Hematopoietic multipotent progenitor cell treated with erythropoietin and hydrocortisone succinate and interleukin-3 and kit ligand, for 4 days (in vitro differentiated cells): ENCODE results near the gene AJAP1.
A peak's percentile ranks its signal among the peaks of the same experiment; 100 is the strongest.

ENCODE experiments used
- DNase-seq: peaks from one replicate; pipeline ENCODE4 v3.0.0-alpha.2; 2015

AJAP1 gene

GRCh38 chr1:4781646-4782045 is 127.2 kb downstream of the AJAP1 start:
- no peak for DNase-seq

- DNase-seq, result no peak
Measured at GRCh38 chr1:4784761-4785160, 130.4 kb downstream of the AJAP1 start.

- DNase-seq, result no peak
Measured at GRCh38 chr1:4786055-4786454, 131.6 kb downstream of the AJAP1 start.

- no peak for DNase-seq
Measured at GRCh38 chr1:4787551-4787950, 133.1 kb downstream of the AJAP1 start.

GRCh38 chr1:4792565-4792964 is 138.2 kb downstream of the AJAP1 start:
- DNase-seq, result no peak

DNA sequence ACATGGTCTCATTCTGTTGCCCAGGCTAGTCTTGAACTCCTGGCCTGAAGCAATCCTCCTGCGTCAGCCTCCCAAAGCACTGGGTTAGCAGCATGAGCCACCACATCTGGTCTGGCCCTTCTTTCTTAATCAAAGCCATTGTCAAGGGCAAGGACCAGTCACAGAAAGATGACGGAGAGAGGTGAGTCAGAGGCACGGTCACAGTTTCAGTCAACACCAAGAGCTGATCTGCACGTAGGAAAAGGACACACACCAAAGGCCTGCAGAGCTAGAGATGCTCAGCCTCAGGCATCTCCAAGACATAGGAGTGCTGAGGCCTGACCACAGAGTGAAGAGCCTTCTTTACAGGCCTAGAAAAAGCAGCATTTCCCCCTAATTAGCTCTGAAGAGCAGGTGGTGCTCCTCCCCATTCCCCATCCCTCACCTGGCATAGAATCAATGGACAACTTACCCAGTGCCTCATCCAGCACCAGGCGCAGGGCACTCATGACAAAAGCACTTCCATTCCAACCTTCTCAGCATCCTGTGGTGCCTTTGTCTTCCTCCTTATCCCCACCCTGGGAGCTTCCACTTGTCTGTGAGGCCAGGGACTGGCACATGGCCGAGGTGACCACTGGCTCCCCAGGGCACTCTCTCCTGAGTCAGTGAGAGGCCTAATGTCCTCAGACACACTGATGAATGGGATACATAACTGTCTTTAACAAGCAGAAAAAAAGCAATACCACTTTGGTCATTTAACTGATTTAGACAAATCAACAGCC is 139.8 kb downstream of the AJAP1 start:
- DNase-seq, result no peak

- DNase-seq, result no peak
Measured at GRCh38 chr1:4796161-4797015, 142.0 kb downstream of the AJAP1 start.

DNA sequence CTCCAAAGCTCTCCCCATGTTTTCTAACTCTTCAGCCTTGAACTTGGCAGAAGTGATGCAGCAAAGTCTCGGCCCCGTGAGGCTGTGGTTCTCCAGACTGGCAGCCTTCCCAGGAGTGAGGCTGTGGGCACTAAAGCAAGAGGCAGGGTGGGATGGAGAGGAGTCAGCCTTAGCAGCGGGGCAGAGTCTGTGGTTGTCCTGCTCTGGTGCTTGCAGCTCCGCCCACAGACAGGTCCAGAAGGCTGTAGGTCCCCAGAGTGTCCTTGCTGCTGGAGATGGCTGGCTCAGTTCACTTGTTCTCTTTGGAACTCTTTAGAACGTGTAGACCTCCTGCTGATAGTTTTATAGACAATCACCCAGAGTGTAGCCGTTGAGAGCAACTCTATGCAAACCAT is 142.6 kb downstream of the AJAP1 start:
- no peak for DNase-seq

DNA sequence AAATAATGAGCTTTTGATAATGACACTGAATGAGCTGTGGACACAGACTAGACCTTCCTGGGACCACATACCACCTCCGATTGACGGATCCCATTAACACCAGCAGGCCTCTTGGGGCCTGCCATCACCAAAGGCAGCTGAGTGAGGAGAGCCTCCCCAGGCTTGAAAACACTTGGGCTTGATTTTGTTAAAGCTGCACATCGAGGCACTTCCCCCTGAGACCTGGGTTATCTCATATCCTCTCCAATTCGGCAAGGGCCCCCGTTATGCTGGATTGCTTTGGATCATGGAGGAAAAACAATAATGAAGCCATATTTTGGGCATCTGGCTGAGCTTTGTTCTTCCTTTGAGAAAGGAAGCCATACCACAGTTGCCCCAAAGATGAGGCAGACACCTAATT is 143.0 kb downstream of the AJAP1 start:
- DNase-seq, result no peak

DNA sequence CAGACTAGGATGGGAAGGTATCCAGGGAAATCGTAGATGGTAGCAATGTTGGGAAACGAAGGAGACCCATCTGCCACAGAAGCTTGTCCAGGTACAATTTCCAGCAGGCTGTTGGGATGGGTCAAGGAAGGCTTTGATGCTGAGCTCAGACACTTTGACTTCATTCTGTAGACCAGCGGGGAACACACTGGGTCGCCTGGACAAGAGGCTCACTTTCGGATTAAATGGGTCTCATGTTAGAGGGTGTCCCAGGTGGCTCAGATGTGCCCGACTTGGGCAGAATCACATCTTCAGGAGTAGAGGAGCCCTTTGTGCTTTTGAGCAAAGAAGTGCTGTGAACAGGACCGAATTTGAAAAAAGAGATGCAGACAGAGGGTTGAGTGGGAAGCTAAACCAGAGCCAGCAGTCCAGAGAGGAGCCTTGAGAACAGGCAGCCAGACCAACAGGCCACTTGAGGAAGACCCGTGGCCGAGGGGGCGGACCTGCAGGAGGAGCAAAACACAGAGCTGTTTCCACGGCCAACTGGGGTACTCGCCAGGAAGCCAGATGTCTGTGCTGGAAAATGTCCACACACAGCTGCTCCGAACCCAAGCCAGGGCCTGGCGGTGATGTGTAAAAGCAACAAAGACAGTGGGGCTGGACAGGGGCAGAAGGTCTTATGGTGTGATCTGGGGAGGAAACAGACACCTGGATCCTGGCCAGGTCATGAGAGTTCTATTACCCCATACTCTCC is 146.9 kb downstream of the AJAP1 start:
- no peak for DNase-seq

DNA sequence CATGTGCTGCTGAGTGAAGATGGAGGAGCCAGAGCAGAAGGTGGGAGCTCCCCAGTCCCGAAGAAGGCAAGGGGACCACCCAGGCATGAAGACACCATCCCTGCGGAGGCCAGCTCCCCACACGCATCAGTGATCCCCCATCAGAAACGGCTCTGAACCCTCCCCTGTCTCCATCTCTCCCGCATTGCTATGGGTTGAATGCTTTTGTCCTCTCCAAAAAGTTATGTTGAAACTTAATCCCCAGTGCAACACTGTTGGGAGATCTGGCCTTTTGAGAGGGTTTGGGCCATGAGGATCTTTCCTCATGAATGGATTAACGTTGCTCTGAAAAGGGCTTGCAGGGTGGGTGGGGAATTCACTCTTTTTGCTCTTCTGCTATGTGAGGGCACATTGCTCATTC is 147.6 kb downstream of the AJAP1 start:
- DNase-seq, result no peak

GRCh38 chr1:4803335-4803734 is 148.9 kb downstream of the AJAP1 start:
- DNase-seq, result no peak

- no peak for DNase-seq
Measured at GRCh38 chr1:4805987-4806386, 151.6 kb downstream of the AJAP1 start.

DNA sequence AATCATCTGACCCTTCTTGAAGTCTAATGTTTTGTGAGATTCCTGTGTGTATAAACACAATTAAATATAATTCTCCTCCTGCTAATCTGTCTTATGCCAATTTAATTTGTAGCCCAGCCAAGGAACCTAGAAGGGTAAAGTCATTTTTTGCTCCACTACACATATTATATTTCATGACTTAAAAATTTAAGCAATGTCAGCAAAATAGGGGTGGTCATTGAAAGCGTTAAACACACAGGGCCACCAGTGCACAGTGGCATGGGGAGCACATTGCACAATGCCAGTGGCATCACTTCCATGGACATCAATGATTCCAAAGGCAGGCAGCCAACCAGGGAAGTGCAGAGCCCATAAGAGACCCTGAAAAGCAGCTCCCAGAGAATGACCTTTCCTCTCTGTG is 166.1 kb downstream of the AJAP1 start:
- no peak for DNase-seq

DNA sequence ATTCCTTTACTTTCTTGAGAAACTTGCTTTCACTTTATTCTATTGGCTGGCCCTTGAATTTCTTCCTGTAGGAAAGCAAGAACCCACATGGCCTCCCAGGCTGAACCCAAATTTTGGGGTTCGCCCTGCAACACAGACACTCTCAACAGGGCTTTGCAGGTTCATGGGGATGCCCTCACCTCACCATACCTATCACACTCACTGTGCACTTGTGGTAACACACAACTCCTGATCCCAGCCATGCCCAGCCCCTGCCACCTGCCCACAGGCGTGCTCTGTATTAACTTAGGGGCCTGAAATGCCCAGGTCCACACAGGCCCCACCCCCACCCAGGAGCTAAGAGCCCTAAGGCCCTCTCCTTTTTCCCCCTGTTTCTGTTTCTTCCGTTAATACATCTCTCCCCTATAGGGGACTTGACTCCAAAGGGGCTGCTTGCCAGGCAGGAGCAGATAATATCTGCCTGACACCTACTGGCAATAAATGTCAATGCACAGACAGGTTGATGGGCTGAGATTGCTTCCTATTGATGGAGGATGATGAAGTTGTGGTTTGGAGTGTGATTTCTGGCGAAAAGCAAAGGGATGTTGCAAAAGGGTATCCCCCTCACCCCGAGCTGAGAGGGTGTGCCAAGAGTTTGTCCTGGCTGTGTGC is 171.5 kb downstream of the AJAP1 start:
- DNase-seq, result peak; percentile 28

DNA sequence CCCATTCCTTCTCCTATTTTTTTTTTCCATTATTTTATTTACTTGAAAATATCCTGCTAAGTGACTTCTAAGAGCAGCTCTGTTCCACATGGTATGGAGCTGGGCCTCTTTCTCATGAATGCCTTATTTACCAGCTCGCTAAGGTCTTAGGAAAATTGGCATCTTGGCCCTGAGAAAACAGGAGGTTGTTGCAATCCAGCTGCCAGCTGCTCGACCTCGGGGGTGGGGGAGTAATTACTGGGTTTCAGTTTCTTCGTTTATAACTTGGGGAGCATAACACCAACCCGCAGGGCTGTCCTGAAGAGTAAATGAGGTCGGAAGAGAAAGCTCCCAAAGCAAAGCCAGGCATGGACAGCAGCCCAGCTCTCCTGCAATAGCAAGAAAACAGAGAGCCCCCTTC is 176.3 kb downstream of the AJAP1 start:
- no peak for DNase-seq

GRCh38 chr1:4836574-4836973 is 182.2 kb downstream of the AJAP1 start:
- peak; percentile 4 for DNase-seq

GRCh38 chr1:4837031-4837600 is 182.7 kb downstream of the AJAP1 start:
- peak; percentile 2 for DNase-seq

DNA sequence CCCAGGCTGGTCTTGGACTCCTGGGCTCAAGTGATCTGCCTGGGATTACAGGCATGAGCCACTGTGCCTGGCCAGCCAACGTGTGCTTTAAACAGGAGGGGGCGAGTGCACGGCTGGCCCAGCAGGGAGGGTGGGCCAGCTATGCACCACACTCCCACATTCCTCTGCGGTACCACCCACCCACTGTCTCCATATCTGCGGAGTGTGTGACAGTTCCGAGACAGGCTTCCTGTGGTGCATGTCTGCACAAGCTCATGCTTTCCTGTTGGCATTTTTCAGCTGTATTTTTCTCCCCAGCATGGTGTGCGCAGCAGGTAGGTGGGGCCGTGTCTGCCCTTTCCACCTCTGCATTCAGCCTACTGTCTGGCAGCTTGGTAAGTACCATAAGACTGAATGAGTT is 183.3 kb downstream of the AJAP1 start:
- peak; percentile 23 for DNase-seq

DNA sequence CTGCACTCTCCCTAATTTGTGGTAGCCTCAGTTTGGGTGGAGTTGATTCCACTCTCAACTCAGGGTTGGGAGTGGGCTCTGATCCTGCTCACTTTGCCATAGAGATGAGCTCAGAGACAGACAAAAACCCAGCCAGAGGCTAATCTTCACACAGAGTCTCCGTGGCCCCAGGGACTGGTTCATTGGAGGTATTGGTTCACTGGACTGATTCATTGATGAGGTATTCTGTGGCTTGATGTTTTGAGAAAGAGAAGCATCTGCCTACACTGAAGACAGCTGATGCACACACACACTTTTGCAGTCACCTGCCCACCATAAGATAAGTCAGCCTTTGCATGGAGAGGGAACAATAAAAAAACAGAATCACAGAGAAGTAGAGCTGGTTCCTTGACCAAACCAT is 183.8 kb downstream of the AJAP1 start:
- DNase-seq, result no peak
